Keratinocyte (primary cell): ENCODE results near the gene DIP2C.
"Not testable (repeated sequence)": the region's sequence is repeated elsewhere in the genome, so short reads cannot be mapped to it uniquely, and the experiment has no call there.

ENCODE experiments used
- CTCF ChIP-seq, 3 experiments: IDR thresholded peaks in 1 of 3; conservative IDR thresholded peaks in 1 of 3; optimal IDR thresholded peaks in 1 of 3; 2 replicates in 2 of 3; 3 replicates in 1 of 3; pipeline versions ENCODE3 to v1.5.1; 2011; ENCODE audit warnings: low read length in 3 of 3, mild to moderate bottlenecking in 3 of 3, moderate library complexity in 2 of 3, control low read depth in 1 of 3, inconsistent platforms in 1 of 3; ENCODE audit not compliant: insufficient read depth in 2 of 3; ENCODE audit errors: extremely low read depth in 1 of 3
- EZH2 ChIP-seq: IDR thresholded peaks from one replicate; pipeline ENCODE4 v1.6.1; 2012; ENCODE audit warnings: inconsistent platforms, mild to moderate bottlenecking, low read length, moderate library complexity

GRCh38 chr10:584497-585290 lies 104.8 kb downstream of the DIP2C start:
- TF ChIP-seq CTCF (optimal IDR thresholded peaks at IDR 0.05 in 1 of 3, IDR thresholded peaks at IDR 0.05 in 1 of 3, conservative IDR thresholded peaks at IDR 0.05 in 1 of 3; ENCODE audit: extremely low read depth in 1 of 3, insufficient read depth in 2 of 3, low read length in 3 of 3); EZH2: not testable (repeated sequence)
